ENCODE data around the gene HYOU1. TPM values are rescaled to one million over a fixed set of nuclear protein-coding genes. Genes with fewer than 3 reads are reported as not detected.

Gene HYOU1
- total and polyA plus RNA-seq, 10 donors = 12.3 to 131 (median 72.0) TPM

- WGBS, 5 donors = 1 to 3% (median 2%) methylated on average over 16 to 29 of the region's 29 CpGs
- peak; percentile 75 for DNase-seq
- no peaks in the 10 kb centered on the region for H3K9me3 ChIP-seq
- H3K27ac ChIP-seq = peak overlapping the region; percentile 85 to 98 (median 92)
- H3K27me3 ChIP-seq (replicated peaks in 1 of 7) = no peaks in the 10 kb centered on the region
- peaks cover 21 to 71% (median 41%) of the 10 kb centered on the region in 6 donors for H3K4me1 ChIP-seq
- intact Hi-C loops (cut with DNase I; ENCODE audit: low total_unique reads) = no loop called here
- TF ChIP-seq CTCF (IDR thresholded peaks at IDR 0.05 in 8 of 11, conservative IDR thresholded peaks at IDR 0.05 in 3 of 11) = peak in 1 of 11 experiments; percentile 17
- no peak for TF ChIP-seq POLR2A (IDR thresholded peaks at IDR 0.05)
- TF ChIP-seq POLR2AphosphoS5 (IDR thresholded peaks at IDR 0.05) = peak in 1 of 3 donors; percentile 61
- peak overlapping the region; percentile 83 to 99 (median 92) for H3K4me3 ChIP-seq
- H3K36me3 ChIP-seq = peaks cover 0 to 31% (median 19%) of the 10 kb centered on the region in 6 donors
Measured at GRCh38 chr11:119100994-119101758, 44.2 kb upstream of the HYOU1 start.

GRCh38 chr11:119100246-119100970 is 43.4 kb upstream of the HYOU1 start:
- TF ChIP-seq POLR2AphosphoS5 (IDR thresholded peaks at IDR 0.05) (no peak), CTCF (IDR thresholded peaks at IDR 0.05 in 8 of 11, conservative IDR thresholded peaks at IDR 0.05 in 3 of 11) (peak in 2 of 11 experiments; percentile 11 to 21), POLR2A (IDR thresholded peaks at IDR 0.05) (no peak)
- 55 to 62% (median 56%) methylated on average over 11 of the region's 11 CpGs for WGBS, 5 donors
- H3K4me3 ChIP-seq = peak overlapping the region; percentile 83 to 99 (median 92)
- no peaks in the 10 kb centered on the region for H3K9me3 ChIP-seq
- H3K27ac ChIP-seq = peak overlapping the region in 1 of 8 donors; percentile 91
- intact Hi-C loops (cut with DNase I; ENCODE audit: low total_unique reads) = no loop called here
- DNase-seq = peak; percentile 67
- H3K27me3 ChIP-seq (replicated peaks in 1 of 7) = no peaks in the 10 kb centered on the region
- peaks cover 24 to 71% (median 45%) of the 10 kb centered on the region in 6 donors for H3K4me1 ChIP-seq
- peaks cover 0 to 31% (median 19%) of the 10 kb centered on the region in 6 donors for H3K36me3 ChIP-seq

- Histone ChIP-seq H3K4me3 (no peak overlapping the region), H3K9me3 (no peaks in the 10 kb centered on the region), H3K27me3 (replicated peaks in 1 of 7) (no peaks in the 10 kb centered on the region), H3K27ac (no peak overlapping the region), H3K4me1 (peaks cover 24 to 71% (median 45%) of the 10 kb centered on the region in 6 donors), H3K36me3 (peaks cover 0 to 31% (median 19%) of the 10 kb centered on the region in 6 donors)
- TF ChIP-seq CTCF (IDR thresholded peaks at IDR 0.05 in 8 of 11, conservative IDR thresholded peaks at IDR 0.05 in 3 of 11) (no peak), POLR2A (IDR thresholded peaks at IDR 0.05) (no peak), POLR2AphosphoS5 (IDR thresholded peaks at IDR 0.05) (no peak)
- intact Hi-C loops (cut with DNase I; ENCODE audit: low total_unique reads) = loop anchor here (10.0 kb wide), 1 partner anchor 95 kb away; no protein-coding TSS in a partner anchor
- no peak for DNase-seq
- 53 to 78% (median 68%) methylated on average over 6 of the region's 6 CpGs for WGBS, 5 donors
Measured at GRCh38 chr11:119099711-119100110, 42.7 kb upstream of the HYOU1 start.
